Activated CD4-positive, CD25-positive, alpha-beta regulatory T cell treated with anti-CD3 and anti-CD28 coated beads, Interleukin-2, amount 50 U/mL, for 16 hours (primary cell): ENCODE measurements around the gene KCNAB1.

Source experiments
- DNase-seq: peaks from one replicate; pipeline ENCODE4 v3.0.0-alpha.2; 2020; ENCODE audit warnings: low read depth, low spot score

KCNAB1 gene

GRCh38 chr3:156400735-156401134 is 280.4 kb downstream of the KCNAB1 start:
- DNase-seq, result no peak

DNA sequence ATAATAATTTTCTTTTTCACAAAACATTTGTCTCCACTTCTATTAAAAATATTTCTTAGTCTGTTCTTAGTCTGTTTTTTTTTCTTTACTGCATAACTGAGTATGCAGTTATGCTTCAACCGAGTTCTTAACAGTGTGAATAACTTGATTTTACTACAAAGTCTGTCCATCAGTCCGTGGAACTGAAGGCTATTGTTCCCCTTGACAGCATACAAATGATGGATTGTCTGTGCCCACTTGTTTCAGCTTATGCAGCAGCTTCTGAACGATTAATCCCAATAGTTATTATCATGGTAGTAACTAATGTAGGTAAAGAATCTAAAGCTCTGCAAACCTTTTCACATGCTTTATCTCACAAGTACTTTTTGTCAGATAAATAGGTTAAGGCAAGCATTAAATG is 283.8 kb downstream of the KCNAB1 start:
- DNase-seq, result no peak

DNA sequence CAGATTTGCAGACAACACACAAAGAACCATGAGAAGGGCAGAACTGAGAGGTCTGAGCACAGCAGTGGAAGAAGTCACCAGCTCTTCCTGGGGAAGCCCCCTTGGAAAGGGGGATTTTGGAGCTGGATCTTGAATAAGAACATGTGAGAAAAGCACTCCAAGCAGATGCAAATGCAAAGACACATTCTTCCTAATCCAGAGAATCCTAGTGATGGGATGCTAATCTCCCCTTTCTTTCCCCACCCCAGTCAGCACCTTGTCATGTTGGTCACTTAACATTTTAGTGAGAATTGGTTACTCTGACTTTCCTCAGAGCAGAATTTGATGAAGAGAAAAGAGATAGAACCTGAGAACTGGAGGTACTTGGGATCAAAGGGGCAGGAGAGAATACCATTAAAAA is 286.0 kb downstream of the KCNAB1 start:
- no peak for DNase-seq

DNA sequence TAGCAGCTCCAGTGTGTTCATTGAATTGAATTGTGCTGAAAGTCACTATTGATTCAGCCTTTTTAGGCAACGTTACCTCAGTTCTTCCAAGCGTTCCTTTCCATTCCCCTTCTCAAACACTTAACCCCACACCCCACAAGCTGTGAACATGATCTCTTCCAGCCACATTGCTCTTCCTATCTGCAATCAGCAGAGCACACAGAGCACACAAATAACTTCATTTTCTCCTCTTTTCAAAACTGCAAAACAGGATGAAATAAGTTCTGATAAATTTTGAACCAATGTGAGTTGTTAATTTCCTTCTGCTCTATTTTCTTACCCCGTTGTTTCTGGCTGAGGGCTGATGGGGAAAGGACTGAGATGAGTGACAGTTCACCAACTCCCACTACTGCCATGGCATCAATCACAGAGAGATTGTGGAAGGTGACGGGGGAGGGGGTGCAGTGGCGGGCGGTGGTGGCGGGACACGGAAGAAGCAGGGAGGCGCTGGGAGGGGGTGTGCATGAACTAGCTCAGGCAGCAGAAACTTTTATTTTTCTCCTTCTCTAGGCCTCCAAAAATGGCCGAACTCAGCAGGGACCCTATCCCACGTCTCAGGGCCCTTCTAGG is 287.3 kb downstream of the KCNAB1 start:
- DNase-seq, result no peak

DNA sequence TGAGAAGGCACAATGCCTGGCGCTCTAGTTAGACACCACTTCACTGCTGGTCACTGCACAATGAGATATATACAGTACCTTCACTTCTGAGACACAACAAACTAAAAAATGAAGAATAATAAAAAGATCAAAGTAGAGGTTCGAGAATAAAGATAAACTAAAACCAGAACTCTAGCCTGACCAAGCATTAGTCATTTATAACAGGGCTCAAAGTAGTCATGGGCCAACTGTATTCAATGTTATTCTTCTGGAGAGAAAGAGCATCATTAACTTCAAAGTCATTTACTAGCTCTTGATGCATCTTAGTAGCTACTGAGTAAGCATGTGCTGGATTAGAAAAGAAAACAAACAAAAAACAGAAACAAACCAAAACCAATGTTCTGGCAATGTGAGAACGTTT is 289.3 kb downstream of the KCNAB1 start:
- no peak for DNase-seq

GRCh38 chr3:156412600-156412999 is 292.2 kb downstream of the KCNAB1 start:
- DNase-seq, result no peak

- DNase-seq, result no peak
Observed at GRCh38 chr3:156413293-156413892, 293.0 kb downstream of the KCNAB1 start.

- no peak for DNase-seq
Observed at GRCh38 chr3:156416846-156417558, 296.6 kb downstream of the KCNAB1 start.

DNA sequence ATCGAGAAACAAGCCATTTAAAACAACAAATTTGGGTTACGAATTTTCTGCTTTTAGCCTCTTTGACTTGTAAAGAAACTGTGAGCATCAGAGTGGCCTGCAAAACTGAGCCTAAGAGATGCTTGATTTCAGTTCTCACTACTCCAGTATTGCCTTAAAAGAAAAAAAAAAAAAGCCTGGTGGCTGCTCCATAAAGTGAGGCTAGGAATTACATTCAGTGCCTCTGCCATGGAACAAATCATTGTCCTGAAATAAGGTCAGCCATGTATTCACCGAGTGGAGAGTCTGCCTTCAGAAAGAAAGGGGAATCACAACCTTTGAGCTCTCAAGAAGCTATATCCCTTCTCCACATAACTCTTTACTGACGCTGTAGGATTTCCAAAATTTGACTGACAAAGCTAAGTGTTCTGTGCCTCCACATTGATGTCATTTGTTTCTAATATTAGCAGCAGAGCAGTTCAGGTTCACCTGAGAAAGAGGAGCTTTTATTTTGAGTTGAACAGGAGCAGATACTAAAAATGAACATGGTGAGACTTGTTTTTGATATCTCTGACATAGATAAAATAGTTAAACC is 297.3 kb downstream of the KCNAB1 start:
- no peak for DNase-seq

DNA sequence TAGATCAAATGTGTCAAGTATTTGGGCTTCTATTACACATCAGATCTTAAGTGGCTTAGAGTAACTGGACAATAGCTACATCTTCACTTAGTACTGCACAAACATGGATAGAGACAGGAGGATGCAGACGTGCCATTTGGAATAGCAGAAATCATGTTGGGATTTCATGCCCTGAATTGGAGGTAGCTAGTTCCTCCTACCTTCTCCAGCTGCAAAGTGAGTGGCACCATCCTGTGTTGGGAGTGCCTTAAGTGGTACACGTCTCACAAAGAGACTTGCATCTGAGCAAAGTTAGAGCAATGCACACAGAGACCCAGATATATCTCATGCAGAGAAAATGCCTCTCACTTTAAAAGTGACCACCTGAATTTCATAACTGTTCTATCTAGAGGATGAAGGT is 298.1 kb downstream of the KCNAB1 start:
- no peak for DNase-seq

DNA sequence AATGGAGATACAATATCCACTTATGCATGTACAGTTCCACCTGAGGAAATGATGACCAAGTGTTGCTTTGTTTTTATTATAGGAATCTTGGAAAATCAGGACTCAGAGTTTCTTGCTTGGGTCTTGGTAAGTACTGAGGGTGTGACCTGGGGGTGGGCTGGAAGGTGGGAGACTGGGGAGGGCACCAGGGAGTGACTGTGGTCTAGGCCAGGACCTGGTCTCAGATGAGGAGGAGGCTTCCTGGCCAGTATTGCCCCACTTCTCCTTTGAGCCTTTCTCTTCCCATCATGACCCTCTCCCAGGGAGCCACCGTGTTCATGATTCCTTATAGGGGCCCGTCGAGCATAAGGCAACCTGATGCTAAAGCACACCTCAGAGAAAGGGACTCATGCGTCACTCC is 301.2 kb downstream of the KCNAB1 start:
- no peak for DNase-seq

DNA sequence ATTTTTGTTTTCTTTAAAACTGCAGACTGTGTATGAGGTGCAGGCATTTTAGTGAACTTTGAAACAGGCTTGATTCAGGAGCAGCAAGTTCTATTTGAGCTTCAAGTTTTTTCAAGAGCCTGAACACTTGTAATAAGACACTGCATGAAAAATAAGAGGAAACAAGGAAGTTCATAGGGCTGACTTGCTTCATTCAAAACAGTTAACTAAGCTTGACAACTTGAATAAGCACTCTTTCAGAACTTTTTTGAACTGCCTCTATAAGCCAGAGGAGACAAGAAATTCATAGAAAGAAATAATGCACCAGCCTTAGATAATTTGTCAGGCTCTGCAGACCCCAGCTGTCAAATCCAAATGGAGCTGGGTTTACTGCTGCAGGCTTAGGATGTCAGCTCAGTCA is 304.4 kb downstream of the KCNAB1 start:
- DNase-seq, result no peak

DNA sequence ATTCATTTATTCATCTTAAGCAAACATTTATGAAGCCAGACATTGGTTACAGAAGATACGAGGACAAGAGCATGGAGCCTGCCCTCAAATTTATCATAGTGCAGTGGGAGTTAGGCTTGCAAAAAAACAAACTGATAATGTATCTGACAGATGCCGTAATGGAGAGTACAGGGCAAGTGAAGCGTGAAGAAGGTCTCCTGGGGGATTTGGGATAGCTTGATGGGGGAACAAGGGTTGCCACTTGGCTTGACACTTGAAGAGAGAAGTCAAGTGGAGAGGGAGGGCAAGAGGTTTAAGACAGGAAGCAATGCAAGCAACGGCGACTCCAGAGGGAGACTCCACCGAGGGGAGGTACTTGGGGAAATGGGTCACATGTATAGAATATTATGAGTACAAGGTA is 305.3 kb downstream of the KCNAB1 start:
- no peak for DNase-seq

DNA sequence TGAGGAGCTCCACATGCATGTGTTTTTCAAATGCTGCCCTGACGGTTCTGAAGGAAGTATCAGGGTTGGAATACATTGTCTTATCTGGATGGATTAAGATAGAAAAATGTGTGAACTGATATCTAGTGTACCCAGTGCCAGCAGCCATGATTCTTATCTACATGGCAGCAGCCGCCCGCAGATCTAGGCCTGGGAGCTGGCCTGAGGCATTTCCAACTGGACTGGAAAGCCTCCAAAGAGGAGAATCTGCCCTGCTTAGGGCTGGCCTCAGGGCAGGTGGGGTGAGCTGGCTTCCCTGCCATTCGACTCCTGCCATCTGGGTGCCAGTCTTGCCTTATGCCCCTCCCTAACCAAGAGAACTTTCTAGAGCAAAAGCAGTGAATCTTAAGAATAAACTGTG is 308.7 kb downstream of the KCNAB1 start:
- no peak for DNase-seq

DNA sequence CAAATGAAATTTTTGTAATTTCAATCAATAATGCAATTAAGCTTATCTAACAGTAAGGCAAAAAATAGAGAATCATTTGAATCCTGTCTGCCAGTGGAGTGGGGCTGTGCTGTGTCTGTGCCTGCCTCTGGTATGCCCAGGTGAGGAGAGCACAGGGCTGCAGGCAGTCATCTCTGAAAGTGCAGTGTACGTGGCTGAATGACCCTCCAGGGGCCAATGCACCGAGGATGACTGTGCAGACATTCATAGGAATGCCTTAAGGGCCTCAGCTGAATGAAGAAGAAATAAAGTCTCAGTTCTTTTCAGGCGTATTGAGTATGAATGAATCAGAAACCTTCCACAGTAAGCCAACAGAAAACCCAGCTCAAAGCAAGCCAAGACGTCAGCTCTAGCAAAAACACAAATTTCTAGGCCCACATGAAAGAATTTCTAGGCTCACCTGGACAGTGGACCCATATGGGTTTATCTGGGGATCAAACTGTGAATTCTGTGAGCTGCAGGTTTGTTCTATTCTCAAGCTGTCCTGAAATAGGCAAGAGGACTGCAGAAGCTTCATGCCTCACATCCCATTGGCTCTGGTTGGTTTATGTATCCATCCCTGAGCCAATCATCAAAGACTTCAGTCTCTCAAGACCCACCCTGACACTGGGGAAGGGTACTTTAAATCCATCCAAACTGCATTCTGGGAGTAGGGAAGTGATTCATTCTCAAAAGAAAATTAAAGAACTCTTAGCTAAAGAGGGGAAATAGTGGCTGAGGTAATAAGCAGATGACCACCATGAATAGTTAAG is 311.2 kb downstream of the KCNAB1 start:
- no peak for DNase-seq

- DNase-seq, result no peak
Observed at GRCh38 chr3:156432563-156432962, 312.2 kb downstream of the KCNAB1 start.

DNA sequence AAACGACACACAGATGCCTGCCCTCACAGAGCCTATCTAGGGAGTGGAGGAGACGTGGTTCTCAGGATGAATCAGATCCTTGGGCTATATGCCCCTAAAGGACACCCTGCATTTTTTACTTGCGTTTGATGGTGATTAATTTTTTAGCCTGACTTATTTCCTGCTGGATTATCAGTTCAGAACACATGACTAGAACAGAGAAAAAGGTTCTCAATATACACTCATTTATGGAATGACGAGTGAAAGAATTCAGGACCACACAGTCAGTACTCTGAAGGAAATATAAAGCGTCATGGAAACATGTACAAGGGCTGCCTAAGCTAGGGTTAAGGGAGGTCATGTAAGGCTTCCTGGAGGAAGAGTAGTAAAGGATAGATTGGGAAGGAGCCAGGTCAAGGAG is 312.8 kb downstream of the KCNAB1 start:
- DNase-seq, result no peak

- no peak for DNase-seq
Observed at GRCh38 chr3:156433910-156434309, 313.5 kb downstream of the KCNAB1 start.

- DNase-seq, result no peak
Observed at GRCh38 chr3:156434921-156435320, 314.5 kb downstream of the KCNAB1 start.

DNA sequence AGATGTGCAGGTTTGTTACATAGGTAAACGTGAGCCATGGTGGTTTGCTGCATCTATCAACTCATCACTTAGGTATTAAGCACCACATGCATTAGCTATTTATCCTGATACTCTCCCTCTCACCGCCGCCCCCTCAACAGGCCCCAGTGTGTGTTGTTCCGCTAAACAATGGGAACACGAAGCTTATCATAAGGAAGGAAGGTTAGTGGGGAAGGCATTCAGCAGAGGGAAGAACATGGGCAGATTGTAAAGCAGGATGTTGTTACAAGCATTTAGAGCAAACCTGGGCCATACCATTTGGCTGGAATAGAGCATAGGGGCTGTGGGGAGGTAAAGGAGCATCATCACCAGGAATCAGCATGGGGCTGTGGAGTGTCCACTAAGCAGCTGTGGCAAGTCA is 322.7 kb downstream of the KCNAB1 start:
- DNase-seq, result no peak

GRCh38 chr3:156445117-156446090 is 325.0 kb downstream of the KCNAB1 start:
- DNase-seq, result no peak
